Measurements from ENCODE around the gene GAS2L2.
"Not testable (repeated sequence)": the region's sequence is repeated elsewhere in the genome, so short reads cannot be mapped to it uniquely, and the experiment has no call there.

GAS2L2 gene

DNA sequence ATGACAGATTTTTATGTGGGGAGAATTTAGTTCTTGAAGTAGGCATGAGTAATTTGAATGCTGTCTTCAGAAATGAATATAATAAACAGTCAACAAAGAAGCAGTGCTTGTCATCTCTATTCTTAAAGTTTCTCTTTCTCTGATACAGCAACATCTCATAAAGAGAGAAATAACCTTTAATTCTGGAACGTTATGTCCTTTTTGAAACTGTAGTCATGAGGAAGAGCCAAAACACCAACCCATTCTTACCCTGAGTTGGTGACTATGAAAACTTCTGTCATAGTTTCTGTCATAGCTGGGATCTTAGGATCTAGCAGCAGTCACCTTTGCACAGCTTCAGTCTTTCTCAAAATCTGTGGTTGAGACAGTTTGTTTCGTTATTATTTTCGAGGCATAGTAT lies 36.9 kb downstream of the GAS2L2 start:
- Mint-ChIP-seq H3K27me3 (ENCODE audit: low read depth) (no peaks in the 10 kb centered on the region), H3K36me3 (ENCODE audit: low read depth) (peaks cover 20% of the 10 kb centered on the region), H3K9me3 (no peaks in the 10 kb centered on the region), H3K27ac (no peak overlapping the region), H3K4me1 (ENCODE audit: low read depth) (peaks cover 2% of the 10 kb centered on the region), H3K4me3 (no peak overlapping the region)

DNA sequence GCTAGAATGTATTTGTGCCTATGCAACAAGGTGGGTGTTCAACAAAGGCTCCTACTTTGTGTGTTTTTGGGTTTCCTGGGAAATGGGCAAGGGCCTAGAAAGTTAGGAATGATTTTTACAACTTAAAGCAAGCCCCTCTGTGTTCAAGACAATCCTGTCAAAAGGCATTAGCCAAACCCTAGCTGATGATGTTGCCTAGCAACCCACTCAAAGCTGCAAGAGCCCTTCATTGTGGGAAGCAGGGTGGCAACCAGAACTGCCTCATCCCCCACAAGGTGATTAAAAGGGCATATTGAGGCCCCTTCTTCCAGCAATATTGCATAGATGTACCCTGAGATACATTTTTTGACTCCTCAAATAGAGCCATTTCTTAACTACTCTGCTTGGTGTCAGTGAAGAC lies 37.6 kb downstream of the GAS2L2 start:
- Mint-ChIP-seq H3K36me3 (ENCODE audit: low read depth) (peaks cover 24% of the 10 kb centered on the region), H3K9me3 (no peaks in the 10 kb centered on the region), H3K4me3 (no peak overlapping the region), H3K4me1 (ENCODE audit: low read depth) (peaks cover 2% of the 10 kb centered on the region), H3K27ac (no peak overlapping the region), H3K27me3 (ENCODE audit: low read depth) (no peaks in the 10 kb centered on the region)

DNA sequence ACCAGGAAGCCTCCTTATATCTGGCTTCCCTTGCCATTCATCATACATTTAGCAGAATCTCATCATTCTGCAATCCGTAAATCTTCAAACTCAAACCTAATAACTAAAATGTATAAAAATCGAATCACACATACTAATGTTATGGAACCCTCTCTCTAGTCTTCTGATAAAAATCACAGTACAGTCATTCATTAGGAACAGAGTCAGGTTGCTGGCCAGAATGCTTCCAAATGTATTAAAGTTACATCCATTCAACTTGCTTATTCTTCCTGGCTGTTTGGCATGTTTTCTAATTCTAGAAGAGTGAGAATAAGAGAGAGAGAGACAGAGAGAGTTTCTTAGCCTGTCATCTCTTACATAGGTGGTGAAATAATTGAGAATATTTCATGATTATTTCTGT lies 38.1 kb downstream of the GAS2L2 start:
- Mint-ChIP-seq H3K36me3 (ENCODE audit: low read depth) (peaks cover 24% of the 10 kb centered on the region), H3K27me3 (ENCODE audit: low read depth) (no peaks in the 10 kb centered on the region), H3K27ac (no peak overlapping the region), H3K9me3 (no peaks in the 10 kb centered on the region), H3K4me3 (no peak overlapping the region), H3K4me1 (ENCODE audit: low read depth) (peaks cover 2% of the 10 kb centered on the region)

DNA sequence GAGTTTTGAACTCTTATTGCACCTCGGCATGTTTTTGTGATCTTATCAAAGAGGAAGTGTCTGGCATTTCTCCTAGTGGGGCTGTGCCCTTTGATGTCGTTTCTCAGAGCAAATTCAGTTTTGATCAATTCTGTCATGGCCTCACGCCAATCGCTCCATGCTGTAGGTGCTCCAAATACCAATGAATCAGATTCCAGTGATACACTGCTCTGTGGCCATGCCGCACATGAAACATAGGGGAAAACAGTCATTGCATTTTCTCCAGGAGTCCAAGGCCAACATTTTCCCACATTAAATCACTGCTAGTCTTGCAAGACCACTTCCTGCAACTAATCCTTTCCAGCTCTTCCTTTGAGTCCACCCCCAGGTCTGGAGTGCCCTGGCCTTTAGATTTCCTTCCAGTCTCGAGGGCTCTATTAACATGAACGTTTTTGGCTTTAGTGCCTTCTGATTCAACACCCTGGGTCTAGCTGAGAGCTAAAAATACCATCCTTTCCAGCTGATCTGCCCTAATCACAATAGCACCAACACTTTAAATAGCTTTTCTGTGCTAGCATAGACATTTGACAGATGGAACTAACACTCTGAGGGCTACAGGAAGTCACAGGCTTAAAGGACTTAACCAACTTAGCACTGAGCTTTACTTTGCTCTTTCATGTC lies 39.8 kb downstream of the GAS2L2 start:
- no peaks in the 10 kb centered on the region for H3K9me3 Mint-ChIP-seq
- H3K4me1 Mint-ChIP-seq (ENCODE audit: low read depth) = peaks cover 4% of the 10 kb centered on the region
- no peak overlapping the region for H3K27ac Mint-ChIP-seq
- H3K27me3 Mint-ChIP-seq (ENCODE audit: low read depth) = no peaks in the 10 kb centered on the region
- no peak overlapping the region for H3K4me3 Mint-ChIP-seq
- H3K36me3 Mint-ChIP-seq (ENCODE audit: low read depth) = peaks cover 14% of the 10 kb centered on the region

DNA sequence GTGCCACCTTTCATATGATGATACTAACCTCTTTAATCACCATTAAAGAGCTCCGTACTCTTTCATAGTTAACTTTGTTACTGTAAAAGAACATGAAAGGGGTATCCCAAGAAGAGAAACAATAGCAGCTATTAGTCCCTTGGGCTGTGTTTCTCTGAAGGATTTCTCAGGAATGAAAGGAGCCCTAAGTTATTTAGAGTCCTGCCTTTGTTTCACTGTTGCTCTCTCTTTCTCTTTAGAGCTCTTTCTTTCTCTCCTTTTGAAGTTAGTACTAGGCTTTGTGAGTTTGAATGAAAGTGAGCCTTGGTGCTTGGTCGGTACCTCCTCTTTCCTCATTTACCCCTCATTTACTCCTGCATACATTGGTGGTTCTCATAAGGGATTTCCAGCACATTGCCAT lies 42.1 kb downstream of the GAS2L2 start:
- Mint-ChIP-seq H3K4me1 (ENCODE audit: low read depth) (peaks cover 8% of the 10 kb centered on the region), H3K36me3 (ENCODE audit: low read depth) (peaks cover 11% of the 10 kb centered on the region), H3K27ac (no peak overlapping the region), H3K27me3 (ENCODE audit: low read depth) (no peaks in the 10 kb centered on the region), H3K4me3 (no peak overlapping the region), H3K9me3 (no peaks in the 10 kb centered on the region)

DNA sequence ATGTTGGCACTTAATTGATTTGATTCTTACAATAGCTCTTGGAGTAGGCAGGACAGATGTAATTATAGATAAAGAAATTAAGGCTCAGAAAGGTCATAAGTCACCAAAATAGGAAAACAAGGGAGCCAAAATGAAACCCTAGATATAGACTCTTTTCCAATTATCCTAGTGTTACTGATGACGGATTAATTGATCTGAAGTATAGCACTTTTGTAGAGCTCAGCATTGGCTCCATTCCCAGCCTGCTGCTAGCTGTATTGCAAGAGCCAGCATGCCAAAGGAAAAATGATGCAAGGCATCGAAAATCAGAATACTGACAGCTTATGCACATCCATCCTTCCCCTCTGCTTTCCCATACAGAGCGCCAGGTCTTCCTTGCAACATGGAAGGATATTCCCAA lies 43.2 kb downstream of the GAS2L2 start:
- Mint-ChIP-seq H3K36me3 (ENCODE audit: low read depth) (peaks cover 12% of the 10 kb centered on the region), H3K4me3 (no peak overlapping the region), H3K9me3 (no peaks in the 10 kb centered on the region), H3K27me3 (ENCODE audit: low read depth) (no peaks in the 10 kb centered on the region), H3K4me1 (ENCODE audit: low read depth) (peaks cover 12% of the 10 kb centered on the region), H3K27ac (no peak overlapping the region)

DNA sequence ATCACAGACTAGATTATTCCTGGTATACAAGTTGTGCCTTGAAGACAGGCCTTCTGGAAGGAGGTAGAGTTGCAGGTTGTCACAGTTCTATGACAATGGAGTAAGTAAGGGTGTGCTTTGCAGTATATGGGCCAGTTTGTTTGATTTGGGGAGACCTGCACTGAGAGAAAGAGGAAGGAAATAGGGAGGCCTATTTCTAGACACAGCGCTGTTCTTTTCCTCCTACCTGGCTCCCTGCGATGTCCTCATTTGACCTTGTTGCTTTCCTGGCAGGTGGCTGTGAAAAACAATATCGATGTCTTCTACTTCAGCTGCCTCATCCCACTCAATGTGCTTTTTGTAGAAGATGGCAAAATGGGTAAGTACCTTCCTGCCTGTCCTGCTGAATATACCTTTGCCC lies 44.1 kb downstream of the GAS2L2 start:
- peaks cover 12% of the 10 kb centered on the region for H3K36me3 Mint-ChIP-seq (ENCODE audit: low read depth)
- H3K4me1 Mint-ChIP-seq (ENCODE audit: low read depth) = peaks cover 15% of the 10 kb centered on the region
- H3K27me3 Mint-ChIP-seq (ENCODE audit: low read depth) = no peaks in the 10 kb centered on the region
- no peaks in the 10 kb centered on the region for H3K9me3 Mint-ChIP-seq
- no peak overlapping the region for H3K27ac Mint-ChIP-seq
- no peak overlapping the region for H3K4me3 Mint-ChIP-seq

DNA sequence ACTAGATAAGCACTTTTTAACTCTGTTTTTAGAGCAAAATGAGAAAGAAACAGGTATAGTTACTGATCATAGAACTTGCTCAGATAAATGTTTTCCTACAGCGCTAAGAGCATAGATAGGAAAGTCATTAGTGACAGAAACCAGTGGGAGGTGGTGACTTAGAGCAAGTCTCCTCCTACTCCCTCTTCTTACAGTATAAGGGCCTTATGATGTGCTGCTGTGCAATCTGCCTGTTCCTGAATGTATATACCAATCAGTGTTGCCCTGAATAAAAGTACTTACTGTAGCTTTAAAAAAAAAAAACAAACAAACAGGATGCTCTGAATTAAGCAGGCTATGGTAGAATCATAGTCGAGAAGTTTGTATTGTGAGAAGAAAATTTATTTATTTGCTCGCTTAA lies 44.9 kb downstream of the GAS2L2 start:
- Mint-ChIP-seq H3K36me3 (ENCODE audit: low read depth) (peaks cover 12% of the 10 kb centered on the region), H3K9me3 (no peaks in the 10 kb centered on the region)

DNA sequence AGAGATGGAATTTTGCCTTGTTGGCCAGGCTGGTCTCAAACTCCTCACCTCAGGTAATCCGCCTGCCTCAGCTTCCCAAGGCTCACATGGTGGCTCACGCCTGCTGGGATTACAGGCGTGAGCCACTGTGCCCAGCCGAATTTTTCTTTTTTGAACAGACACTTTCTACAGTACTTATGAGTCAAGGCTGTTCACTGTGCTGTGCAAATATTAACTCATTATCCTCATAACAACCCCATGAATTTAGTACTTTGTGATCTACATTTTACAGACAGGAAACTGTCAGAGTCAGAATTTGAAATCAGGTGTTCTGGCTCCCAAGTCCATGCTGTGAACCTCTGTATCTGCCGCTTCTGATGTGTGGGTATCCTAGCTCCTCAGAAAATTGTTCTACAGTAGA lies 47.3 kb downstream of the GAS2L2 start:
- Mint-ChIP-seq H3K27ac (no peak overlapping the region), H3K36me3 (ENCODE audit: low read depth) (peaks cover 17% of the 10 kb centered on the region), H3K4me1 (ENCODE audit: low read depth) (peaks cover 13% of the 10 kb centered on the region), H3K27me3 (ENCODE audit: low read depth) (no peaks in the 10 kb centered on the region), H3K9me3 (peaks cover 6% of the 10 kb centered on the region), H3K4me3 (no peak overlapping the region)

More for the DNA sequence above, 44.9 kb downstream of the GAS2L2 start:
- Mint-ChIP-seq H3K27me3 (ENCODE audit: low read depth) (no peaks in the 10 kb centered on the region), H3K4me1 (ENCODE audit: low read depth) (peaks cover 15% of the 10 kb centered on the region), H3K4me3 (no peak overlapping the region), H3K27ac (no peak overlapping the region)

DNA sequence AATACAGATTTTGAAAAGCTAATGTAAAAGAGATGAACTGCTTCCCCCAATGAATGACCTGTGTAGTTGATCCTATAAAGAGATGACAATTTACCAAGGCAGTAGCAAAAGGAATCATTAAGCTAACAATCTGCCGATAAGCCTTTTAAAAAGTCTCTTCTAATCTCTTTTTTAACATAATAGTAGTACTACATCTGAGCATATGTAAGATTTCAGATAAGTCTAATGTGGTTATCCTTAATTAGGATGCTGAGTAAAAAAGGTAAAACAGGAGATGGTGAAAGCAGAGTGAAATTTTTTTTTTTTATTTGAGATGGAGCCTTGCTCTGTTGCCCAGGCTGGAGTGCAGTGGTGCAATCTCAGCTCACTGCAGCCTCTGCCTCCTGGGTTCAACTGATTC lies 47.8 kb downstream of the GAS2L2 start:
- H3K27me3 Mint-ChIP-seq (ENCODE audit: low read depth) = no peaks in the 10 kb centered on the region
- H3K9me3 Mint-ChIP-seq = peaks cover 6% of the 10 kb centered on the region
- H3K4me3 Mint-ChIP-seq = no peak overlapping the region
- H3K27ac Mint-ChIP-seq = no peak overlapping the region
- H3K36me3 Mint-ChIP-seq (ENCODE audit: low read depth) = peaks cover 13% of the 10 kb centered on the region
- peaks cover 13% of the 10 kb centered on the region for H3K4me1 Mint-ChIP-seq (ENCODE audit: low read depth)

DNA sequence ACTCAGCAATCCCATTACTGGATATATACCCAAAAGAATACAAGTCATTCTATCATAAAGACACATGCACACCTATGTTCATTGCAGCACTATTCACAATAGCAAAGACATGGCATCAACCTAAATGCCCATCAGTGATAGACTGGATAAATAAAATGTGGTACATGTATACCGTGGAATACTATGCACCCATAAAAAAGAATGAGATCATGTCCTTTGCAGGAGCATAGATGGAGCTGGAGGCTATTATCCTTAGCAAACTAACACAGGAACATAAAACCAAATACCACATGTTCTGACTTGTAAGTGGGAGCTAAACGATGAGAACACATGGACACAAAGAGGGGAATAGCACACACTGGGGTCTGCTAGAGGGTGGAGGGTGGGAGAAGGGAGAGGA lies 49.7 kb downstream of the GAS2L2 start:
- not testable (repeated sequence) for H3K9me3 Mint-ChIP-seq; H3K4me3 Mint-ChIP-seq; H3K27me3 Mint-ChIP-seq (ENCODE audit: low read depth); H3K27ac Mint-ChIP-seq
- peaks cover 11% of the 10 kb centered on the region for H3K4me1 Mint-ChIP-seq (ENCODE audit: low read depth)
- peaks cover 15% of the 10 kb centered on the region for H3K36me3 Mint-ChIP-seq (ENCODE audit: low read depth)

DNA sequence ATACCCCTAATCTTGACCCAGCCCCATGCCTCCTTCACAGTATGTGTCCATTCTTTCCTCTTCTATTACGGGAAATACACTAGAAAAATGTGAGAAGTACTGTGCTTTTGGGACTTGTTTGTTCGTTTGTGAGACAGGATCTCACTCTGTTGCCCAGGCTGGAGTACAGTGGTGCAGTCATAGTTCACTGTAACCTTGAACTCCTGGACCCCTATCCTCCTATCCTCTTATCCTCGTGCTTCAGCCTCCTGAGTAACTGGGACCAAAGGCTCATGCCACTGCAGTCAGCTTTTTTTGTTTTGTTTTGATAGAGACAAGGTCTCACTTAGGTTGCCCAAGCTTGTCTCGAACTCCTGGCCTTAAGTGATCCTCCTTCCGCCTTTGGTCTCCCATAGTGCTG lies 51.5 kb downstream of the GAS2L2 start:
- no peaks in the 10 kb centered on the region for H3K27me3 Mint-ChIP-seq (ENCODE audit: low read depth)
- H3K27ac Mint-ChIP-seq = no peak overlapping the region
- no peak overlapping the region for H3K4me3 Mint-ChIP-seq
- peaks cover 6% of the 10 kb centered on the region for H3K9me3 Mint-ChIP-seq
- peaks cover 15% of the 10 kb centered on the region for H3K36me3 Mint-ChIP-seq (ENCODE audit: low read depth)
- H3K4me1 Mint-ChIP-seq (ENCODE audit: low read depth) = peaks cover 10% of the 10 kb centered on the region

DNA sequence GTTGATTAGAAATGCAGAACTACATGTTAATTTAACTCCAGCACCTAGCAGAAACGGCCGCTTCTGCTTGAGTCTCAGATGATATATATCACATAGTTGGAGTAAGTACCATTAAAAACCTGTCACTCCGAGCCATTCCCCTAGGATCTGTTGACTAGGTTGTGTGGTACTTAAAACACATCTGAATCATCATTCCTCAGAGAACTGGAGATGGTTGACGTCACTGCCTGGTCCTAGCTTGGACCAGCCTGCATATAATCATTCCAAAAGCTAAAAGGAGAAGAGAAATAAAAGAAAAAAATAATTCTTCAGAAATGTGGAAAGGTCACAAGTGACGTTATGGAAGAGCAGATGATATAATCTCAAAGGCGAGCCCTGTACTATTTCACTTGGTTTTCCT lies 52.9 kb downstream of the GAS2L2 start:
- H3K27me3 Mint-ChIP-seq (ENCODE audit: low read depth) = no peaks in the 10 kb centered on the region
- peaks cover 17% of the 10 kb centered on the region for H3K36me3 Mint-ChIP-seq (ENCODE audit: low read depth)
- H3K27ac Mint-ChIP-seq = no peak overlapping the region
- peaks cover 8% of the 10 kb centered on the region for H3K4me1 Mint-ChIP-seq (ENCODE audit: low read depth)
- H3K4me3 Mint-ChIP-seq = no peak overlapping the region
- peaks cover 6% of the 10 kb centered on the region for H3K9me3 Mint-ChIP-seq

DNA sequence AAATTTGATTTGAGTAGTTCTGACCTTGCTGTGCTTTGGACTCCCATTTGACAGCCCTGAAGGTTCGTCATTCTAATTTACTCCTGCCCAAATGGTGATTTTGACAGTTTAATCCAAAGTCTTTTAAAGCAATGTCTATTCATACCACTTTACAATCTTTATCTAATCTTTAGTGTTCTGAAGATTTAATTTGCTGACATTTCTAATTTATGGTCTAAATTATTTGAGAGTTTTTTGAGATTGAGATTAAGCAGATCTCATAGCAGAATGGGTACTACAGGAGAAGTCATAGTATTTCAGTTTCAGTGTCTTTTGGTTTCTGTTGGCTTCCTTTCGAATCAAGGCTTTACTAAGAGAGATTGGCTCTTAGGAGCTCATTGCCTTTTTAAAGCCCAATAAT lies 54.2 kb downstream of the GAS2L2 start:
- H3K27me3 Mint-ChIP-seq (ENCODE audit: low read depth) = no peaks in the 10 kb centered on the region
- H3K36me3 Mint-ChIP-seq (ENCODE audit: low read depth) = peaks cover 17% of the 10 kb centered on the region
- peaks cover 6% of the 10 kb centered on the region for H3K9me3 Mint-ChIP-seq
- H3K27ac Mint-ChIP-seq = no peak overlapping the region
- H3K4me3 Mint-ChIP-seq = no peak overlapping the region
- peaks cover 2% of the 10 kb centered on the region for H3K4me1 Mint-ChIP-seq (ENCODE audit: low read depth)

DNA sequence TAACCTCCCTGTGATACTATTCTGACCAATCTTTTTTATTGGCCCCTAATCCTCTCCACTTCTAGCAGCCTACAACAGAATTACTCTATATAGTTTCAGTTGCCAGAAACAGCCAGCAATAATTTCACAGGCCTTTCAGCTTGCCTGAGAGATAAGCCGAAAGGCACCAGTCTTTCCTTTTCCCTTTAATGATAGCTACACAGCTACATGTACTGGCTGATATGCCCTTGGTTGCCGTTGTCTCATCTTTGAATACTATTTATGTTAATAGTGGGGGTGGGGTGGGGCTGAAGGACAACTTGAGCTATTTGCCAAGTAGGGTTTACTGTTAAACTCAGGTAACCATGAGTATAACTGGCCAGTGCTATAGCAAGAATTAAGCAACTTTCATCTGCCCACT lies 57.4 kb downstream of the GAS2L2 start:
- Mint-ChIP-seq H3K4me3 (no peak overlapping the region), H3K9me3 (no peaks in the 10 kb centered on the region), H3K27me3 (ENCODE audit: low read depth) (no peaks in the 10 kb centered on the region), H3K4me1 (ENCODE audit: low read depth) (peaks cover 2% of the 10 kb centered on the region), H3K27ac (no peak overlapping the region), H3K36me3 (ENCODE audit: low read depth) (peaks cover 14% of the 10 kb centered on the region)

DNA sequence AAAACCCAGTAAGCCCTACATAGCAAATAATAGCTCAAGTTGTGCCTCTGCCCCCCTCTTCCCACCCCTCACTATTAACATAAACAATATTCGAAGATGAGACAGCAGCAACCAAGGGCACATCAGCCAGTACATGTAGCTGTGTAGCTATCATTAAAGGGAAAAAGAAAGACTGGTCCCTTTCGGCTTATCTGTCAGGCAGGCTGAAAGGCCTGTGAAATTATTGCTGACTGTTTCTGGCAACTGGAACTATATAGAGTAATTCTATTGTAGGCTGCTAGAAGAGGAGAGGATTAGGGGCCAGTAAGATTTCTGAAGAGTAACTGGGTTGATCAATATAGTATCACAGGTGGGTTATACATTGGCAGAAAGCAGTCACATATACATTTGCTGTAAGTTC lies 58.1 kb downstream of the GAS2L2 start:
- H3K4me1 Mint-ChIP-seq (ENCODE audit: low read depth) = peaks cover 2% of the 10 kb centered on the region
- peaks cover 18% of the 10 kb centered on the region for H3K36me3 Mint-ChIP-seq (ENCODE audit: low read depth)
- H3K27me3 Mint-ChIP-seq (ENCODE audit: low read depth) = no peaks in the 10 kb centered on the region
- H3K4me3 Mint-ChIP-seq = no peak overlapping the region
- peaks cover 2% of the 10 kb centered on the region for H3K9me3 Mint-ChIP-seq
- no peak overlapping the region for H3K27ac Mint-ChIP-seq

Data from T-helper 1 cell treated with Interleukin-12 subunit alpha and Interleukin-12 subunit beta and Interleukin-4 antibody, amounts not matched to agents 30 μg/mL and 1 μg/mL, for 36 hours (primary cell).